ENCODE measurements around the gene APOA5.
"Not testable (repeated sequence)": the region's sequence is repeated elsewhere in the genome, so short reads cannot be mapped to it uniquely, and the experiment has no call there.

Gene APOA5, protein sequence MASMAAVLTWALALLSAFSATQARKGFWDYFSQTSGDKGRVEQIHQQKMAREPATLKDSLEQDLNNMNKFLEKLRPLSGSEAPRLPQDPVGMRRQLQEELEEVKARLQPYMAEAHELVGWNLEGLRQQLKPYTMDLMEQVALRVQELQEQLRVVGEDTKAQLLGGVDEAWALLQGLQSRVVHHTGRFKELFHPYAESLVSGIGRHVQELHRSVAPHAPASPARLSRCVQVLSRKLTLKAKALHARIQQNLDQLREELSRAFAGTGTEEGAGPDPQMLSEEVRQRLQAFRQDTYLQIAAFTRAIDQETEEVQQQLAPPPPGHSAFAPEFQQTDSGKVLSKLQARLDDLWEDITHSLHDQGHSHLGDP

DNA sequence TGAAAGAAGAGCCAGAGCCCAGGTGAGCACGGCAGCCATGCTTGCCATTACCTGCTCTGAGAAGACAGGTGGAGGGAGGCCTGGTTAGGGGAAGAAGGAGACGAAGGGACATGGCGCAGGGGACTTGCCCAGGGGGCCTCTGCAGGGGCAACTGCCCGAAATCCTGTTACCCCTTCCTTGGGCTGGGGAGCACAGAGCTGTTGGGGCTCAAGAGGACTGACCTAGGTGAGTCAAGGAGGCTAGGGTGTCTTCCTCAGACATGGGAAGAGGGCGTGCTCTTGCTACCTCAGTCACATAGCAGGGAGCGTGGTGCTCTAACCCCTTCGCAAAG is at the start of gene APOA5:
Gene APOA5, minus strand, starts transcription at position 67 of the 331 bp plus-strand sequence. Its CDS starts 19 bp downstream, at position 48.
- no peak for DNase-seq (ENCODE audit: low spot score)

DNA sequence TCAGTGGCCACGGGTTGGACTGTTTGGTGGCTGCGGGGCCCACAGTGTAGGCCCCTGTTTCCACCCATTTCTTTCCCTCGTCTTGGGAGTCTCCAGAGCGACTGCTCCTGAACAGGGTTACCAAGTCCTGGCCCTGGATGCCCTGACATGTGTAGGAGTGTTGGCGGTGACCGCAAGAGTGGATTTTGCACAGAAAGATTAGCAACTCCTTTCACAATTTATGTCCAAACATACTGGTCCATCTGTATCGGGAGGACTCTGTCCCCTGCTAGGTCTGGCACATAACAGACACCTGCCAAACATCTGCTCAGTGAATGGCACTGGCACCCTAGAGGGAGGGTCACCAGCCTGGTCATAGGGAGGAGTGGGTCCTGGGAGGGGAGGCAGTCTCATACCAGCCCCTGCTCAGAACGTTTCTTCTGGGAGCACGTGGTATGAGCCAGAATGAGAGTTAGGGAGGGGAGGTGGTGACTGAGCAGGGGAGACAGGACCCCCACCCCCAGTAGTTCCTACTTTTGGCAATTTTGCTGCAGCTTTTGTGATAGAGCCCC is 49.1 kb upstream of the APOA5 start:
- no peak for DNase-seq (ENCODE audit: low spot score)

DNA sequence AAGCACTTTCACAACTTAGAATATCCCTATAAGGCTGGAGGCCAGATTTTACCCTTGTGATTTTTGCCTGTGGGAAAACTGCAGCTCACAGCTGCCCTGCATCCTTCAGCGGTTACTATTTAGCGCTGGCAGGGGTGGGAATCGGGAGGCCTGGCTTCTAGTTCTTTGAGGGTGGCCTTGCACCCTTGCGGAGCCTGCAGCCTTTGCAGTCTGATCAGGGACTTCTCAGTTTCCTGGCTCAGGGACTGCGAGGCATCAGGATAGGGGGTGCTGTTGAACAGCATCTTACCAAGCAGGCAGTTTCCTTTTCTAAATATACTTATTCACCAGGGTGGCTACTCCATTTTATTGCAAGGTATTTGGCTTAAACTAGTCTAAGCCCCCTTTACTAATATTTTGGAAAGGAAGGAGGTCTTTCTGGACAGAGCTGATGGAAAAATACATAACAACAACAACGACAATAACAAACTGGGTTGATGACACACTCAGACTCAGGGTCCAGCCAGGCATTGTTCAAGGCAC is 48.6 kb upstream of the APOA5 start:
- no peak for DNase-seq (ENCODE audit: low spot score)

DNA sequence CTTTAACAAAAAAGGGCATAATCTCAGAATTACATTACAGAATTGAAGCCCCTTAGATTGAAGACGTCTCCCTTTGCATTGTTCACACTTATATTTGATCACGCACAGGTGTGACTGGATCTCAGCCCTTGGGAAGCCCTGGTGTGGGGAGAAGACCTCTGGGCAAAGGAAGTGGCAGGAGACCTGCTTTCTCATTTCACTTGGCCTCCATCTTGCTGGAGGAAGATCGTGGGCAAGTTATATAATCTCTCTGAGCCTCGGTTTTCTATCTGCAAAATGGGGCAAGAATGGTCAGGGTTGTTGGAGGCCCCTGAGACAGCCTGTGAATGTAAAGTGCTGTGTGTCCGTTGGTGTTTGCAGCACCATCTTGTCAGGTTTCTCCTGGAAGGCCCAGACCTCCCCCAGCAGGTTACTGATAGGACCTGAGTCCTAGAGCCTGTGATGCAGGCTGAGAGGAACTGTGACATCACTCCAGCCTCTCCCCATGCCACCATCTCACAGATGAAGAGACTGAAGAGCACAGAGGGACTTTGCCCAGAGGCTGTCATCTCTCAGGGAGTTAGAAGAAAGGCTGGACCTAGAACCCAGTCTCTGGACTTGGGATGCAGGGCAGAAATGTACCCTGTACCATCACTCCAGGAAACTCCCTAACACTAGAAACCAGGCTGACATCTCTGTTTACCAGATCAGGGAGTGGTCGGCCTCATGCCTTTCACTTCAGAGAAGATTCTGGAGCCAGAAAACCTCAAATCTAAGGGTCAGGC is 46.8 kb upstream of the APOA5 start:
- DNase-seq (ENCODE audit: low spot score) = no peak

DNA sequence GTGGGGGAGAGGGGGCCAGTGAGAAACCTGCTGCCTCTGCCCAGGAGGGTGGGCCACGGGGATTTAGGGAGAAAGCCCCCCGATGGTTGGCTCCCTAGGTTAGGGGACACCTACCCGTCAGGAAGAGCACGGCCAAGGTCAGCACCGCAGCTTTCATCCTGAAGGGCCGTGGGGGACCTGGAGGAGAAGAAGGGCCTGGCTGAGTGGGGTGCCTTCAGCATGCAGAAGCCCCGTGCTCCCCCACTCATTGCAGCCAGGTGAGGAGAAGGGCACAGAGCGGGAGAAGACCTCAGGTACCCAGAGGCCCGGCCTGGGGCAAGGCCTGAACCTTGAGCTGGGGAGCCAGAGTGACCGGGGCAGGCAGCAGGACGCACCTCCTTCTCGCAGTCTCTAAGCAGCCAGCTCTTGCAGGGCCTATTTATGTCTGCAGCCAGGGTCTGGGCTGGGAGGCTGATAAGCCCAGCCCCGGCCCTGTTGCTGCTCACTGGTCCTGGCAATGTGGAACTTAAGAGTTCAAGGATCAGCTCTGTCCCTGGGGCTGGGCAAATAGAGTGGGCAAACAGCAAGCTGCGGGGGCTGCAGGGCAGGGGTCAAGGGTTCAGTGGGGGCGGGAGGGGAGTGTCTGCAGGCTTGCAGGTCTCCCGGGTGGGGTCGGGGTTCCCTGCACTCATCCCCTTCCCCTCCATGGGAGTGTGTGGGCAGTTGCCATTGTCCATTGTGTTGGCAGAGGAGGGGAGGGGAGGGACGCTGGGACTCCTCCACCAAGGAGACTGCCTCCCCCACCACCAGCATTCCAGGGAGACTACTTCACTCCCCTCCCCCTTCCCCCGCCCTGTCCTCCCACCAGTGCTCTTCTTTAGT is 45.8 kb upstream of the APOA5 start, which contains the start of gene APOA1:
Gene APOA1, minus strand, starts transcription at position 392 of the 861 bp plus-strand sequence. Its CDS starts 235 bp downstream, at position 157.
- DNase-seq (ENCODE audit: low spot score) = no peak

DNA sequence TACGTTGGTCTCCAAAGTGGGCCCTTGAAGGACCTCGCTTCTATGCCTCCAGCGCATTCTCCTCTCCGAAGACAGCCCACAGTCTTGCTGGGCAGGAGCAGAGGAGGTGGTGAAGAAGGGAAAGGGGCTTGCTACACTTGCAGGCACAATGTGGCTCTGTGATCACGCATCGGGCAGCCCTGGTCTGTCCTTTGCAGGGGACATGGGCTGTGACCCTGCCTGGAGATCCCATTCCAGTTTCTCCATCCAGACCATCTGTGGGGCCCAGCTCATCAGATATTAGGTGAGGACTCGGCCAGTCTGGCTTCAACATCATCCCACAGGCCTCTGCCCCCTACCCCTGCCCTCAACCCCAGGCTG is 44.9 kb upstream of the APOA5 start:
- DNase-seq (ENCODE audit: low spot score) = no peak

- peak; percentile 38 for DNase-seq (ENCODE audit: low spot score)
Observed at GRCh38 chr11:116835791-116836631, 44.3 kb upstream of the APOA5 start.

- DNase-seq (ENCODE audit: low spot score) = no peak
Observed at GRCh38 chr11:116835042-116835772, 43.5 kb upstream of the APOA5 start.

GRCh38 chr11:116834535-116835041 is 42.9 kb upstream of the APOA5 start:
- DNase-seq (ENCODE audit: low spot score) = not testable (repeated sequence)

- DNase-seq (ENCODE audit: low spot score) = no peak
Observed at GRCh38 chr11:116833816-116834534, 42.3 kb upstream of the APOA5 start.

- no peak for DNase-seq (ENCODE audit: low spot score)
Observed at GRCh38 chr11:116833491-116833815, 41.8 kb upstream of the APOA5 start.

- no peak for DNase-seq (ENCODE audit: low spot score)
Observed at GRCh38 chr11:116832350-116833290, 40.9 kb upstream of the APOA5 start.

DNA sequence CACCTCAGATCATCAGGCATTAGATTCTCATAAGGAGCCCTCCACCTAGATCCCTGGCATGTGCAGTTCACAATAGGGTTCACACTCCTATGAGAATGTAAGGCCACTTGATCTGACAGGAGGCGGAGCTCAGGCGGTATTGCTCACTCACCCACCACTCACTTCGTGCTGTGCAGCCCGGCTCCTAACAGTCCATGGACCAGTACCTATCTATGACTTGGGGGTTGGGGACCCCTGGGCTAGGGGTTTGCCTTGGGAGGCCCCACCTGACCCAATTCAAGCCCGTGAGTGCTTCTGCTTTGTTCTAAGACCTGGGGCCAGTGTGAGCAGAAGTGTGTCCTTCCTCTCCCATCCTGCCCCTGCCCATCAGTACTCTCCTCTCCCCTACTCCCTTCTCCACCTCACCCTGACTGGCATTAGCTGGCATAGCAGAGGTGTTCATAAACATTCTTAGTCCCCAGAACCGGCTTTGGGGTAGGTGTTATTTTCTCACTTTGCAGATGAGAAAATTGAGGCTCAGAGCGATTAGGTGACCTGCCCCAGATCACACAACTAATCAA is 40.2 kb upstream of the APOA5 start:
- no peak for DNase-seq (ENCODE audit: low spot score)

GRCh38 chr11:116830184-116830912 is 38.7 kb upstream of the APOA5 start:
- no peak for DNase-seq (ENCODE audit: low spot score)

DNA sequence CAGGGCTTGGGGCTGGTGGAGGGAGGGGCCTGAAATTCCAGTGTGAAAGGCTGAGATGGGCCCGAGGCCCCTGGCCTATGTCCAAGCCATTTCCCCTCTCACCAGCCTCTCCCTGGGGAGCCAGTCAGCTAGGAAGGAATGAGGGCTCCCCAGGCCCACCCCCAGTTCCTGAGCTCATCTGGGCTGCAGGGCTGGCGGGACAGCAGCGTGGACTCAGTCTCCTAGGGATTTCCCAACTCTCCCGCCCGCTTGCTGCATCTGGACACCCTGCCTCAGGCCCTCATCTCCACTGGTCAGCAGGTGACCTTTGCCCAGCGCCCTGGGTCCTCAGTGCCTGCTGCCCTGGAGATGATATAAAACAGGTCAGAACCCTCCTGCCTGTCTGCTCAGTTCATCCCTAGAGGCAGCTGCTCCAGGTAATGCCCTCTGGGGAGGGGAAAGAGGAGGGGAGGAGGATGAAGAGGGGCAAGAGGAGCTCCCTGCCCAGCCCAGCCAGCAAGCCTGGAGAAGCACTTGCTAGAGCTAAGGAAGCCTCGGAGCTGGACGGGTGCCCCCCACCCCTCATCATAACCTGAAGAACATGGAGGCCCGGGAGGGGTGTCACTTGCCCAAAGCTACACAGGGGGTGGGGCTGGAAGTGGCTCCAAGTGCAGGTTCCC is 38.0 kb upstream of the APOA5 start, which contains the start of gene APOC3:
Gene APOC3, plus strand, starts transcription at position 383 of the 659 bp plus-strand sequence. CDS start 676 bp downstream, outside the sequence.
- DNase-seq (ENCODE audit: low spot score) = no peak

- no peak for DNase-seq (ENCODE audit: low spot score)
Observed at GRCh38 chr11:116828632-116829524, 37.2 kb upstream of the APOA5 start.
